Brain pericyte (primary cell): ENCODE data around the gene MMP25.
"Not testable (repeated sequence)": the region's sequence is repeated elsewhere in the genome, so short reads cannot be mapped to it uniquely, and the experiment has no call there.

Experiments
- DNase-seq: peaks from one replicate; pipeline ENCODE4 v3.0.0-alpha.2; 2012; ENCODE audit warnings: low read depth, low spot score

The MMP25 gene

GRCh38 chr16:3028716-3029319, 17.5 kb upstream of the MMP25 start:
- DNase-seq: no peak

- DNase-seq: no peak
Measured at GRCh38 chr16:3029491-3030221, 16.7 kb upstream of the MMP25 start.

GRCh38 chr16:3030222-3031212, 15.8 kb upstream of the MMP25 start:
- DNase-seq: no peak

GRCh38 chr16:3032624-3033023, 13.7 kb upstream of the MMP25 start:
- DNase-seq: no peak

- DNase-seq: no peak
Measured at GRCh38 chr16:3035289-3035971, 10.9 kb upstream of the MMP25 start.

- DNase-seq: no peak
Measured at GRCh38 chr16:3035972-3036725, 10.2 kb upstream of the MMP25 start.

GRCh38 chr16:3036726-3037315, 9.5 kb upstream of the MMP25 start, which contains the start of gene BICDL2:
TSS of gene BICDL2 (minus strand) at chr16:3036944. CDS start at chr16:3035496, 1,448 bp downstream.
- no peak for DNase-seq

- no peak for DNase-seq
Measured at GRCh38 chr16:3038256-3038655, 8.1 kb upstream of the MMP25 start.

- DNase-seq: no peak
Measured at GRCh38 chr16:3038896-3039295, 7.5 kb upstream of the MMP25 start.

- no peak for DNase-seq
Measured at GRCh38 chr16:3042376-3042775, 4.0 kb upstream of the MMP25 start.

- no peak for DNase-seq
Measured at GRCh38 chr16:3044708-3045107, 1.7 kb upstream of the MMP25 start.

GRCh38 chr16:3046641-3047386, 453 bp downstream of the MMP25 start:
- no peak for DNase-seq

GRCh38 chr16:3047387-3047720, 993 bp downstream of the MMP25 start:
- DNase-seq: no peak

- no peak for DNase-seq
Measured at GRCh38 chr16:3049921-3050481, 3.6 kb downstream of the MMP25 start.

- no peak for DNase-seq
Measured at GRCh38 chr16:3050487-3050886, 4.1 kb downstream of the MMP25 start.

GRCh38 chr16:3051009-3051408, 4.6 kb downstream of the MMP25 start:
- DNase-seq: no peak

- no peak for DNase-seq
Measured at GRCh38 chr16:3051494-3051893, 5.1 kb downstream of the MMP25 start.

GRCh38 chr16:3052571-3053329, 6.4 kb downstream of the MMP25 start:
- DNase-seq: not testable (repeated sequence)

GRCh38 chr16:3053330-3053710, 7.0 kb downstream of the MMP25 start:
- not testable (repeated sequence) for DNase-seq
